Mesothelial cell of epicardium (in vitro differentiated cells): ENCODE data around the gene PRDM16. TPM values are rescaled to one million over a fixed set of nuclear protein-coding genes. Genes with fewer than 3 reads are reported as not detected.

Experiments used
- DNase-seq, 2 experiments: peaks; one replicate each; pipeline ENCODE4 v3.0.0; 2021; ENCODE audit warnings: low spot score in 2 of 2; ENCODE audit not compliant: unreplicated experiment in 2 of 2
- H3K27ac Mint-ChIP-seq: 2 replicates; pipeline ENCODE4 v1.8.0; 2021; ENCODE audit warnings: mixed read lengths
- H3K27me3 Mint-ChIP-seq: 2 replicates; pipeline ENCODE4 v1.8.0; 2021; ENCODE audit warnings: low read depth, mixed read lengths
- H3K36me3 Mint-ChIP-seq: 2 replicates; pipeline ENCODE4 v1.8.0; 2021; ENCODE audit warnings: mixed read lengths
- H3K4me1 Mint-ChIP-seq: 2 replicates; pipeline ENCODE4 v1.8.0; 2021; ENCODE audit warnings: mixed read lengths
- H3K4me3 Mint-ChIP-seq: 2 replicates; pipeline ENCODE4 v1.8.0; 2021; ENCODE audit warnings: mild to moderate bottlenecking, moderate library complexity, mixed read lengths
- H3K9me3 Mint-ChIP-seq: 2 replicates; pipeline ENCODE4 v1.8.0; 2021; ENCODE audit warnings: mixed read lengths
- CTCF ChIP-seq: fragments of 200-600 bp; sonication (generic); IDR thresholded peaks from one replicate; pipeline ENCODE4 v1.5.0; 2021; ENCODE audit warnings: antibody characterized with exemption; ENCODE audit not compliant: unreplicated experiment
- total RNA-seq: library from RNA; stranded (reverse); gene quantifications from 3 replicates; pipeline ENCODE4 v1.2.1, GENCODE V29; 2021

The PRDM16 gene
- total RNA-seq, 1 donor from 2014 or later = 1.4 TPM

- no peaks in the 10 kb centered on the region for H3K36me3 Mint-ChIP-seq
- DNase-seq = no peak
- H3K27me3 Mint-ChIP-seq = peaks cover 60% of the 10 kb centered on the region
- peaks cover 9% of the 10 kb centered on the region for H3K4me1 Mint-ChIP-seq
- H3K4me3 Mint-ChIP-seq = no peak overlapping the region
- H3K27ac Mint-ChIP-seq = no peak overlapping the region
- H3K9me3 Mint-ChIP-seq = no peaks in the 10 kb centered on the region
- TF ChIP-seq CTCF = no peak
Observed at GRCh38 chr1:3356827-3357460, 287.9 kb downstream of the PRDM16 start.

GRCh38 chr1:3357526-3358297, 288.7 kb downstream of the PRDM16 start:
- H3K36me3 Mint-ChIP-seq = no peaks in the 10 kb centered on the region
- peaks cover 1% of the 10 kb centered on the region for H3K4me1 Mint-ChIP-seq
- DNase-seq = no peak
- TF ChIP-seq CTCF = no peak
- H3K27me3 Mint-ChIP-seq = peaks cover 64% of the 10 kb centered on the region
- H3K27ac Mint-ChIP-seq = no peak overlapping the region
- no peaks in the 10 kb centered on the region for H3K9me3 Mint-ChIP-seq
- no peak overlapping the region for H3K4me3 Mint-ChIP-seq

- H3K27ac Mint-ChIP-seq = no peak overlapping the region
- H3K4me1 Mint-ChIP-seq = no peaks in the 10 kb centered on the region
- H3K27me3 Mint-ChIP-seq = peaks cover 78% of the 10 kb centered on the region
- no peak overlapping the region for H3K4me3 Mint-ChIP-seq
- no peak for TF ChIP-seq CTCF
- DNase-seq = no peak
- H3K36me3 Mint-ChIP-seq = no peaks in the 10 kb centered on the region
- no peaks in the 10 kb centered on the region for H3K9me3 Mint-ChIP-seq
Observed at GRCh38 chr1:3359351-3359750, 290.3 kb downstream of the PRDM16 start.

GRCh38 chr1:3359756-3360440, 290.9 kb downstream of the PRDM16 start:
- Mint-ChIP-seq H3K9me3 (no peaks in the 10 kb centered on the region), H3K4me1 (no peaks in the 10 kb centered on the region), H3K27ac (no peak overlapping the region), H3K36me3 (no peaks in the 10 kb centered on the region), H3K27me3 (peaks cover 75% of the 10 kb centered on the region), H3K4me3 (no peak overlapping the region)
- DNase-seq = no peak
- TF ChIP-seq CTCF = no peak

GRCh38 chr1:3360646-3361257, 291.7 kb downstream of the PRDM16 start:
- no peak for DNase-seq
- Mint-ChIP-seq H3K27me3 (peaks cover 76% of the 10 kb centered on the region), H3K4me1 (peaks cover 5% of the 10 kb centered on the region), H3K27ac (no peak overlapping the region), H3K4me3 (no peak overlapping the region), H3K36me3 (no peaks in the 10 kb centered on the region), H3K9me3 (no peaks in the 10 kb centered on the region)
- no peak for TF ChIP-seq CTCF
